Esophagus (tissue), 2 donors: ENCODE data around the gene RAC3. TPM values are rescaled to one million over a fixed set of nuclear protein-coding genes. Genes with fewer than 3 reads are reported as not detected.
A peak's percentile ranks its signal among the peaks of the same experiment; 100 is the strongest.

Experiments
- H3K27ac ChIP-seq, 2 donors: one replicate each; pipeline ENCODE4 v1.5.1; 2013; ENCODE audit warnings: low read depth in 2 of 2, mild to moderate bottlenecking in 2 of 2, inconsistent platforms in 1 of 2, low read length in 1 of 2, moderate library complexity in 1 of 2
- H3K27me3 ChIP-seq, 2 donors: one replicate each; pipeline ENCODE4 v1.6.1; 2013; ENCODE audit warnings: low read length in 2 of 2, control low read depth in 1 of 2, mild to moderate bottlenecking in 1 of 2; ENCODE audit not compliant: insufficient read depth in 2 of 2, control insufficient read depth in 1 of 2
- H3K36me3 ChIP-seq, 2 donors: one replicate each; pipeline ENCODE4 v1.6.1; 2013; ENCODE audit warnings: low read length in 1 of 2; ENCODE audit not compliant: control insufficient read depth in 2 of 2, insufficient read depth in 2 of 2
- H3K4me1 ChIP-seq, 2 donors: one replicate each; pipeline ENCODE4 v1.6.1; 2013; ENCODE audit warnings: low read length in 1 of 2; ENCODE audit not compliant: control insufficient read depth in 2 of 2, insufficient read depth in 2 of 2
- H3K4me3 ChIP-seq, 2 donors: one replicate each; pipeline ENCODE4 v1.5.1; 2013; ENCODE audit warnings: low read length in 2 of 2, mild to moderate bottlenecking in 2 of 2, low read depth in 1 of 2, moderate library complexity in 1 of 2
- H3K9me3 ChIP-seq, 2 donors: one replicate each; pipeline ENCODE4 v1.6.1; 2013; ENCODE audit warnings: mild to moderate bottlenecking in 2 of 2, low read depth in 1 of 2, low read length in 1 of 2, moderate library complexity in 1 of 2; ENCODE audit not compliant: control insufficient read depth in 2 of 2, insufficient read depth in 1 of 2
- WGBS, 2 donors: extraction: QIAGEN DNeasy Blood & Tissue Kit; methylation state at CpG; one replicate each; pipeline ENCODE4 v1.1.7; 2013; 5-methylcytosine and 5-hydroxymethylcytosine counted together
- polyA plus RNA-seq, 2 donors: library from polyadenylated mRNA; stranded (reverse); fragments of 200-250 nt; gene quantifications; one replicate each; pipeline ENCODE4 v1.2.3, GENCODE V29; 2013
- donor health status: healthy with polysubstance abuse.
- donor health status: Bipolar disorder and iron deficiency.

Gene RAC3
- polyA plus RNA-seq, 2 donors = 7.1 to 9.6 TPM

DNA sequence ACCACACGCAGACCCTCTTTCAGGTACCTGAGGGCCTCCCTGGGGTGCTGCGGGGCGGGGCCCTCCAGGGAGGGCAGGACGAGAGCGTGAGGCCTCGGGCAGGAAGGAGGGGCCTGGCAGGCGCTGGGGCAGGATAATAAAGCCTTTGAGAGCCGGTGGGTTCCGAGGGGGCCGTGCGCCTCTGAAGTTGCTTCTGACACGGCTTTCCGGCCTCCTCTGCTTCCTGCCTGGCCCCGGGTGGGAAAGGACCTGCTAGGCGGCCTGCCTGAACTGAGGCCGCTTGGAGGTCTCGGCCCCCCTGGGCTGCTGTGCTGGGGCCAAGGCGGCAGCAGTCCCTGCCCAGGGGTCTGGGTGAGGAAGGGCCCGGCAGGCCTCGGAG is 19.2 kb upstream of the RAC3 start:
- peaks cover 0 to 7% of the 10 kb centered on the region in 2 donors for H3K36me3 ChIP-seq
- no peak overlapping the region for H3K4me3 ChIP-seq
- peaks cover 4 to 18% of the 10 kb centered on the region in 2 donors for H3K4me1 ChIP-seq
- WGBS, 2 donors = 76 to 83% methylated on average over 18 to 20 of the region's 20 CpGs
- no peaks in the 10 kb centered on the region for H3K27me3 ChIP-seq
- no peak overlapping the region for H3K27ac ChIP-seq
- no peaks in the 10 kb centered on the region for H3K9me3 ChIP-seq

DNA sequence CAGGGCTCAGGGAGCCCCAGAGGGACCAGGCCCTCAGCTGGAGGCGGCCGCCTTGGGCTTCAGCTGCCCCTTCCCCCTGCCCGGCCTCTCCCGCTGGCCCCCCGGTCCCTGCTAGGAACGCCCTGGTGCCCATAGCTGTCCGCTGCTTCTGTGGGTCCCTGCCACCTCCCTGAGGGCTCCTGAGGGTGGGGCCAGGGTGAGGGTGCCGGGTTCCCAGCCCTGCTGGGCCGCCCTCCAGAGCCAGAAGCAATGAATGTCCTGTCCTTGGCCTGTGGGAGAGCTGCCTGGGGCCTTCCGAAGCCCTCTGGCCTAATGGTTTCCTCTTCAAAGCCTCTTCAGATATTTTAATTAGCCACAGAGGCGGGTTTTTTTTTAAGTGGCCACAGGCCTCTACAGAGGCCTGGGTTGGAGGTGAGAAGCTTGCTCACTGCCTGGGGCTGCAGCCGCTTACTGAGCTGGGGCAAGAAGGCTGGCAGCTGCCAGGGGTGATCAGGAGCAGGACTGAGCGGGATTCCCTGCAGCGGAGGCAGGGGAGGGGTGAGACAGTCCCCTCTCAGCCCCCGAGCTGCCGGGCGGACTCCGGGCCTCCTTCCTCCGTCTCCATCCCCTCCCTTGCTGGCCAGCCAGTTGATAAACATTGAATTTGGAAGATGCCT is 18.7 kb upstream of the RAC3 start:
- Histone ChIP-seq H3K36me3 (peaks cover 0 to 7% of the 10 kb centered on the region in 2 donors), H3K4me1 (peaks cover 4 to 18% of the 10 kb centered on the region in 2 donors), H3K9me3 (no peaks in the 10 kb centered on the region), H3K4me3 (no peak overlapping the region), H3K27ac (peak overlapping the region in 1 of 2 donors; percentile 16), H3K27me3 (no peaks in the 10 kb centered on the region)
- WGBS, 2 donors = 68 to 69% methylated on average over 15 to 19 of the region's 19 CpGs

DNA sequence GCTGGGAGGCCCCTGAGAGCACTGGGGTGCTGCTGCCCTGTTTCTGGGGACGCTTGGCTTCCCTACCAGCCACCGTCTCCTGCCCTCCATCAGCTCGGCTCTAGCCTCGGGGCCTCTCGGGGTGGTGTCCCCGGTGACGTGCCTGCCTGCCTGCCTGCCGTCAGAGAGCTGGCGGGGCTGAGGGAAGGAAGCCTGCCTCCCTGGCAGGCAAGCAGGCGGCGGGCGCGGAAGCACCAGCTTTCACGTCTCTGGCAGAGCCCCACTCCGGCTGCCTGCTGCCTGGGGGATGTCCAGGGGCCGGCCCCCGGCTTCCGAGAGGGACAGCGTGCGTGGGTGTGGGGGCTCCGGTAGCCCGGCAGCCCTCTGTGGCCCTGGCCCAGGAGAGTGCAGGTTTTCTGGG is 18.1 kb upstream of the RAC3 start:
- H3K27me3 ChIP-seq = no peaks in the 10 kb centered on the region
- H3K9me3 ChIP-seq = no peaks in the 10 kb centered on the region
- H3K4me1 ChIP-seq = peaks cover 4 to 18% of the 10 kb centered on the region in 2 donors
- peaks cover 0 to 7% of the 10 kb centered on the region in 2 donors for H3K36me3 ChIP-seq
- H3K27ac ChIP-seq = no peak overlapping the region
- no peak overlapping the region for H3K4me3 ChIP-seq
- WGBS, 2 donors = 41 to 53% methylated on average over 22 of the region's 22 CpGs

DNA sequence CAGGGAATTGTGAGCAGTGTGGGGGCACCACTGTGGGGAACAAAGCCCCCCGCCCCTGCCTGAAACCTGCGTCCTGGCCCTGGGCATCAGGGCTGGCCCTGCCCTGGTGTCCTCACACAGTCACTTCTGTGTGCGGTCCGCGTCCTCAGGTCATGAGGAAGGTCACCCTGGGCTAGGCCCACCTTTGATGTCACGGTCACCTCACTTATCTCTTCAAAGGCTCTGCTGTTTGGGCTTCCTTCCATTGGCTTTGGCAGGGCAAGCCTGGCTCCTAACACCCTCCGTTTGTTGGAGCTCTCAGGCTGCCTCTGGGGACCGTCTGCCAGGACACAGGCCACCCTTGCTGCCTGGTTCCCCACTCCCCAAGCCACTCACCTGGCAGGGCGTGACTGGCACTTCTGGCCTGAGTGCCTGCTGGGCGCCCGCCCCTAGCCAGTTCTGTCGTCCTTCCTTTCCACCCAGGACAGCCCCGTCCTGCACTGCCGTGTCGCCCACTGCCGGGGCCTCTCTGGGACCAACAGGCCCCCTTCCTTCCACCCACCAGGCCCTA is 17.6 kb upstream of the RAC3 start:
- Histone ChIP-seq H3K36me3 (peaks cover 0 to 5% of the 10 kb centered on the region in 2 donors), H3K27me3 (no peaks in the 10 kb centered on the region), H3K4me1 (peaks cover 4 to 18% of the 10 kb centered on the region in 2 donors), H3K4me3 (no peak overlapping the region), H3K9me3 (no peaks in the 10 kb centered on the region), H3K27ac (no peak overlapping the region)
- WGBS, 2 donors = 80 to 85% methylated on average over 14 to 16 of the region's 16 CpGs

DNA sequence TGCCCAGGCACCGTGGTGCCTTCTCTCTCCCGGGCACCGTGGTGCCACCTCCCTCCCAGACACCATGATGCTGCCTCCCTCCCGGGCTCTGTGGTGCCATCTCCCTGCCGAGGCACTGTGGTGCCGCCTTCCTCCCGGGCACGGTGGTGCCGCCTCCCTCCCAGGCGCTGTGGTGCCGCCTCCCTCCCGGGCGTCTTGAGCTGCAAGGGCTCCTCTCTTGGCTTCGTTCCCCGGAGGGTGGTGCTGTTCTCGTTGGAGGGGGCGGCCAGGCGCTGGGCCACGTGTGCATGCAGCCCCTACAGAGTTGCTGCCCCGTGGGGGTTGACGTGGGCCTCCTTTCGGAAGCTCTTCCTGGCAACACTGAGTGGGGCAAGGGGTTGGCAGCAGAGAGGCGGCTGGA is 17.0 kb upstream of the RAC3 start:
- no peaks in the 10 kb centered on the region for H3K27me3 ChIP-seq
- no peak overlapping the region for H3K4me3 ChIP-seq
- peaks cover 4 to 18% of the 10 kb centered on the region in 2 donors for H3K4me1 ChIP-seq
- no peaks in the 10 kb centered on the region for H3K9me3 ChIP-seq
- 44 to 60% methylated on average over 22 to 23 of the region's 23 CpGs for WGBS, 2 donors
- H3K27ac ChIP-seq = no peak overlapping the region
- peaks cover 0 to 5% of the 10 kb centered on the region in 2 donors for H3K36me3 ChIP-seq

DNA sequence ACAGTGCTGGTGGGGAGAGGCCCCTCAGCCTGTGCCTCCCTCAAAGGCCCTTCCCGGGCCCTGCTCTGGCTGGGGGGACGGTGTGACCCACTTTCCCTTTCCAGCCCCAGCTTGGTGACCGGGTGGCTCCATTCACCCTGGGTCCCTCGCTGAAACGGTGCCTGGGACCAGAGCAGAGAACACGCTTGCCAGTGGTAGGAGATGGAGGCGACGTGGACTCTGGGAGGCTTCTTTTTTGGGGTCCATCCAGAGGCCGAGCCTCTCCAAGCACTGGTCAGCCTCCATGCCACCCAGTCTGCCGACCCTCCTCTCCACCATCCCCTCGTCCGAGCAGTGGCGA is 16.5 kb upstream of the RAC3 start:
- no peaks in the 10 kb centered on the region for H3K27me3 ChIP-seq
- H3K9me3 ChIP-seq = no peaks in the 10 kb centered on the region
- peaks cover 0 to 5% of the 10 kb centered on the region in 2 donors for H3K36me3 ChIP-seq
- H3K27ac ChIP-seq = no peak overlapping the region
- peaks cover 4 to 18% of the 10 kb centered on the region in 2 donors for H3K4me1 ChIP-seq
- no peak overlapping the region for H3K4me3 ChIP-seq
- 70 to 79% methylated on average over 12 to 13 of the region's 13 CpGs for WGBS, 2 donors

DNA sequence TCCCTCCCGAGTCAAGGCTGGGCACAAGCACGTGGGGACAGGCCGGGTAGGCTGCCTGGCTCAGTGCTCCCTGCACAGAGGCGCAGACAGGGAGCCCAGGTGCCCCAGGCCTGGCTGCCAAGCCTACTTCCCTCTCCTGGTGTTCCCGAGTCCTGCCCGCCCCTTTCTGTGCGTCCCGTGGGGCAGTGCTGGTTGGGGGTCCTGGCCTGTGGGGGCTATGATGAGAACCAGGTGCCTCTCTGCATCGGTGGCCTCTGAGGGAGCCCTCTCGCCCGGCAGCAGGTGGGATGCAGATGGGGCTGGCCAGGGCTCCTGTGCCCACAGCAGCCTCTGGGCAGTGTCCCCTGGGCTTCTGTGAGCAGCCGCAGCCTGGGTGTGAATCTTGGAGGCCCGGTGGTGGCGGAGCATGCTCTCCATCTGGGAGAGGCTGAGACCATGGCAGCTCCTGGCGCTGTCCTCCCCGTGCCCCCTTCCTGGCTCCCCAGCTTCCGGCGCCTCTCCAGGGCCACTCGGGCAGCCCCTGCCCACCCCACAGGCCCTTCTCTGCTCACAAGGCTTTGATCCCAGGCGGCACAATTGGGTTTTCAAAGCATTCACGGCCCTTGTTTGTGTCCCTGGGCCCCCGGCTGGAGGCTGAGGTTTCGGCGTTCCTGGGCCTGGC is 16.0 kb upstream of the RAC3 start:
- 78 to 84% methylated on average over 24 of the region's 24 CpGs for WGBS, 2 donors
- Histone ChIP-seq H3K9me3 (no peaks in the 10 kb centered on the region), H3K36me3 (peaks cover 0 to 5% of the 10 kb centered on the region in 2 donors), H3K4me1 (peaks cover 4 to 18% of the 10 kb centered on the region in 2 donors), H3K4me3 (no peak overlapping the region), H3K27ac (no peak overlapping the region), H3K27me3 (no peaks in the 10 kb centered on the region)

DNA sequence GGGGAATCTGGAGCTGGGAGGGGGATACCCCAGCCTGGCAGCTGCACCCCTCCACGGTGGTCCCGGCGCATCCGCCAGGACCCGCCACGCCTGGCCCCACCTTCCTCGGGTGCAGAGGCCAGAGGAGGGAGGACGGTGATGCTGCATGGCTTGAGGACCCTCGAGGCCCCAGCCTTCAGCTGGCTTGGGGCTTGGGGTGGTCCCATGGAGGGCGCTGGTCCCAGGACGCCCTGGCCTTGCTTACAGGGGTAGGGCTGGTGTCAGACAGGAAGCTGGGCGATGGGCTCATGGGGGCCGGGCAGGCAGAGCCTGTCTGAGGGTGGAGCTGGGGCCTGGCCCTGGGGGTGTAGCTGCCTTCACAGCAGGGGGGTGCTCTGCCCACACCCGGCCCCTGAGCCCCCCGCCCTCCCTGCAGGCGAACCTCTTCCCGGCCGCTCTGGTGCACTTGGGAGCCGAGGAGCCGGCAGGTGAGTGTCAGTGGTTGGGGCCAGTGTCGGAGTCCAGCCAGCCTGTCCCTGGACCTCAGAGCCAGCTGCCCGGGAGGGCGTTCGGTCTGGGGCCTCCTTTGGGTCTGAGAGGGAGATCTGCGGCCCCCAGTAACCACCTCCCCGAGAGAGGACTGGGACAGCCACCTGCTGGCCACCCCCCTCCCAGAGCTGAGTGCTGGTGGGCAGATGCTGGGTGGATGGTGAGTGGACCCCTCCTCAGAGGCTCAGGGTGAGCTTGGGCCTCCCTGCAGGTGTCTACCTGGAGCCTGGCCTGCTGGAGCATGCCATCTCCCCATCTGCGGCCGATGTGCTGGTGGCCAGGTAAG is 15.2 kb upstream of the RAC3 start:
- Histone ChIP-seq H3K36me3 (peaks cover 0 to 5% of the 10 kb centered on the region in 2 donors), H3K4me3 (no peak overlapping the region), H3K4me1 (peaks cover 4 to 24% of the 10 kb centered on the region in 2 donors), H3K27me3 (no peaks in the 10 kb centered on the region), H3K9me3 (no peaks in the 10 kb centered on the region), H3K27ac (no peak overlapping the region)
- 88 to 89% methylated on average over 24 to 28 of the region's 28 CpGs for WGBS, 2 donors

DNA sequence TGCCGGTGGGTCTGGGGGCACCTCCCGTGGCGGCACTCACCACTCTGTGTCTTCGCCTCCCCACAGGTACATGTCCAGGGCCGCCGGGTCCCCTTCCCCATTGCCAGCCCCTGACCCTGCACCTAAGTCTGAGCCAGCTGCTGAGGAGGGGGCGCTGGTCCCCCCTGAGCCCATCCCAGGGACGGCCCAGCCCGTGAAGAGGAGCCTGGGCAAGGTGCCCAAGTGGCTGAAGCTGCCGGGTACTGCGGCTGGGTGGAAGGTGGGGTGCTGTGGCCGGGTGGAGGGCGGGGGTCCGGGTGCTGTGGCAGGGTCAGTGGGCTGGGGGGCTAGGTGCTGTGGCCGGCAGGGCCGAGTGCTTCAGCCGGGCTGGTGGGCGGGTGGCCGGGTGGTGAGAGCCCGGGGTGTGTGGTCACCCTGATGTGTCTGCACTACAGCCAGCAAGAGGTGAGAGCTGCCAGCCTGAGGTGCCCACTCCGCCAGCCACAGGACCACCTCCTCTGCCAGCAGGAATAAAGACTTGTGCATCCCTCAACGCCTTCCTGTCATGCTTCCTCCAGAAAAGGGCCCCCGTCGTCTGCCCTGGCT is 14.5 kb upstream of the RAC3 start:
- 86 to 87% methylated on average over 22 to 24 of the region's 24 CpGs for WGBS, 2 donors

More for the DNA sequence above, 14.5 kb upstream of the RAC3 start:
- no peaks in the 10 kb centered on the region for H3K9me3 ChIP-seq
- peaks cover 0 to 2% of the 10 kb centered on the region in 2 donors for H3K36me3 ChIP-seq
- H3K4me1 ChIP-seq = peaks cover 5 to 31% of the 10 kb centered on the region in 2 donors
- H3K4me3 ChIP-seq = no peak overlapping the region
- H3K27ac ChIP-seq = no peak overlapping the region
- no peaks in the 10 kb centered on the region for H3K27me3 ChIP-seq
